ENCODE results near the gene ALX4.

The ALX4 gene

GRCh38 chr11:44320289-44320973 is 10.5 kb upstream of the ALX4 start:
- no peak overlapping the region for H3K27ac ChIP-seq
- CTCF ChIA-PET: interaction anchor here (0.6 to 1.1 kb wide), 2 partner anchors 10 to 35 kb away, joined by 3 read pairs; no protein-coding TSS in a partner anchor
- no peak for TF ChIP-seq CTCF (conservative IDR thresholded peaks at IDR 0.05; ENCODE audit: low read depth)
- DNase-seq (ENCODE audit: low spot score): no peak
- POLR2A ChIA-PET (ENCODE audit: low non-redundant PET): no interaction called here

DNA sequence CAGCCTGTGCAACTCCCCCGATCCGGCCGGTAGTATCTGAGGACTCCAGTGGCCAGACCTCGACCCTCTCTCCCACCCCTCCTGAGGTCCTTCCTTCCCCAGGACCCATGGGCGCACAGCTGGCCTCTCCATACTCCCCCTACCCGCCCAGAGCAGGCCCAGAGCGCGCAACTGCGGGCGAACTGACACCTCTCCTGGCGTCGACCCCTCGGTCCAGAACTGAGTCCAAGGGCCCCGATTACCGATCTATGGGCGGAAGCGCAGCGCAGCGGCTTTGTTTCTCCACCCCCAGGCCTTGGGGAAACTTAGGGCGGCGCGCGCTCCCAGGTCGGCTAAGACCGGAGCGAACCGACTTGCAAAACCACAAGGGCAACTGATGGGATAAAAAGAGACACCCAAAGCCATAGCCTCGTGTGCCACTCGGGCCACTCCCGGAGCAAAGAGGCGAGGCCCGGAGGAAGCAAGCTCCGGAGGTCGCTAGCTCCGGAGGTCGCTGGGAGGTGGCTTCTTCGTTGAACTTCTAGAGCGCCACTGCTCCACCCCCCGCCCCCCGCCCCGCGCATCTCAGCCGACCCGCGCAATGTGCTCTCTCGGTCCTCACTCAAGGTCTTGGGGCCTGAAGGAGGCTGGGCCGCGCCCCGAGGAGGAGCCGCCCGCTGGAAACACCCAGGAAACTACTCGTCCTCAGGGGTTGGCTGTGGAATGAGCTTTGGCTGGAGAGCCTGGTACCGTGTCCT is 9.8 kb upstream of the ALX4 start:
- no peak overlapping the region for H3K27ac ChIP-seq
- TF ChIP-seq CTCF (conservative IDR thresholded peaks at IDR 0.05; ENCODE audit: low read depth): no peak
- no peak for DNase-seq (ENCODE audit: low spot score)
- ChIA-PET POLR2A (ENCODE audit: low non-redundant PET) (no interaction called here), CTCF (interaction anchor here (1.1 kb wide), 1 partner anchor 10 kb away, joined by 3 read pairs; no protein-coding TSS in a partner anchor)

- POLR2A ChIA-PET (ENCODE audit: low non-redundant PET): no interaction called here
- no peak for TF ChIP-seq CTCF (conservative IDR thresholded peaks at IDR 0.05; ENCODE audit: low read depth)
- H3K27ac ChIP-seq: no peak overlapping the region
- no peak for DNase-seq (ENCODE audit: low spot score)
- CTCF ChIA-PET: no interaction called here
Measured at GRCh38 chr11:44319170-44319551, 9.2 kb upstream of the ALX4 start.

GRCh38 chr11:44318369-44318768 is 8.4 kb upstream of the ALX4 start:
- POLR2A ChIA-PET (ENCODE audit: low non-redundant PET): no interaction called here
- no peak overlapping the region for H3K27ac ChIP-seq
- CTCF ChIA-PET: interaction anchor here (0.6 kb wide), 1 partner anchor 513 kb away, joined by 3 read pairs; no protein-coding TSS in a partner anchor
- TF ChIP-seq CTCF (conservative IDR thresholded peaks at IDR 0.05; ENCODE audit: low read depth): no peak
- DNase-seq (ENCODE audit: low spot score): no peak

DNA sequence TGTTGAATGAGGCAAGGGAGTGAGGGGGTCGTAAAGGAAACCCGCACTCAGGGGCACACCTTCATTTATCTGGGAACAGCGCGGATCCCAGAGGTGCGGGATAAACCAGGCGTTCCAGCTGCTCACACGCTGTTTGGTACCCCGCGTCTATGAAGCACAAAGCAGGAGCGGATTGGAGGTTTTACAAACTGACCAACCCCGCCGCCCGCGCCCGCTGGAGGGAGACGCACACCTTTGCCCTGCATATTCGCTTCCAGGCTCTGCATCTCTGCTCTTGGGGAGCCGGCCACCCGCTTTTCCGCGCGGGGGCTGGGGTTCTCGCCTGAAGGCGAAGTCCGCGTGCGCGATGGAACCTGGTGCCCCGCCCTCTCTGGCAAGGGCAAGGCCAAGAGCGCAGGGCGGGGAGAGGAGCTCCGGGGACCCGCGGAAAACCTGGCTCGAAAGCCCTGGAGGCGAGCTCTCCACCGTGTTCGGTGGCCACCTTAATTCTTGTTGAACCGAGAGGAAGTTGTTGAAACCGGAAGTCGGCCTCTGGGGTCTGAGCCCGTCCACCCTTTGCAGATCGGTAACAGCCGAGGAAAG is 6.8 kb upstream of the ALX4 start:
- no peak for DNase-seq (ENCODE audit: low spot score)
- no peak for TF ChIP-seq CTCF (conservative IDR thresholded peaks at IDR 0.05; ENCODE audit: low read depth)
- CTCF ChIA-PET: interaction anchor here (0.6 kb wide), 1 partner anchor 485 kb away, joined by 6 read pairs; no protein-coding TSS in a partner anchor
- H3K27ac ChIP-seq: no peak overlapping the region
- POLR2A ChIA-PET (ENCODE audit: low non-redundant PET): no interaction called here

GRCh38 chr11:44315947-44316658 is 6.2 kb upstream of the ALX4 start:
- CTCF ChIA-PET: no interaction called here
- no peak overlapping the region for H3K27ac ChIP-seq
- no peak for TF ChIP-seq CTCF (conservative IDR thresholded peaks at IDR 0.05; ENCODE audit: low read depth)
- DNase-seq (ENCODE audit: low spot score): no peak
- POLR2A ChIA-PET (ENCODE audit: low non-redundant PET): no interaction called here

Measured in RWPE1 (cell line).